CD14-positive monocyte (primary cell): ENCODE data around the gene FOLR3. TPM values are rescaled to one million over a fixed set of nuclear protein-coding genes. Genes with fewer than 3 reads are reported as not detected.
"Not testable (repeated sequence)": the region's sequence is repeated elsewhere in the genome, so short reads cannot be mapped to it uniquely, and the experiment has no call there.

Experiments
- DNase-seq, 3 donors: peaks; one replicate each; pipeline ENCODE4 v3.0.0-alpha.2; 2011 to 2022
- H2AFZ ChIP-seq: 2 replicates; pipeline ENCODE4 v1.6.0; 2012; ENCODE audit warnings: mild to moderate bottlenecking, low read depth, low read length, inconsistent platforms; ENCODE audit not compliant: insufficient read depth, poor library complexity, severe bottlenecking
- H3K27ac ChIP-seq, 2 donors: 1 replicate in 1 of 2; 2 replicates in 1 of 2; pipeline ENCODE4 v1.5.1; 2012 to 2013; ENCODE audit warnings: low read length in 2 of 2, control low read depth in 1 of 2, inconsistent platforms in 1 of 2, low read depth in 1 of 2, mild to moderate bottlenecking in 1 of 2
- H3K27me3 ChIP-seq, 2 donors: one replicate each; pipeline versions ENCODE4 v1.6.0 to v1.6.1; 2011 to 2013; ENCODE audit warnings: low read length in 2 of 2; ENCODE audit not compliant: control insufficient read depth in 2 of 2, insufficient read depth in 2 of 2
- H3K36me3 ChIP-seq, 2 donors: replicated peaks in 1 of 2; 1 replicate in 1 of 2; 2 replicates in 1 of 2; pipeline versions ENCODE4 v1.5.1 to v1.6.1; 2012 to 2013; ENCODE audit warnings: low read length in 2 of 2, control low read depth in 1 of 2, inconsistent platforms in 1 of 2, mild to moderate bottlenecking in 1 of 2; ENCODE audit not compliant: insufficient read depth in 2 of 2, control insufficient read depth in 1 of 2
- H3K4me1 ChIP-seq, 2 donors: 1 replicate in 1 of 2; 2 replicates in 1 of 2; pipeline versions ENCODE4 v1.5.1 to v1.6.1; 2012 to 2013; ENCODE audit warnings: low read length in 2 of 2, control low read depth in 1 of 2, inconsistent platforms in 1 of 2, mild to moderate bottlenecking in 1 of 2, moderate library complexity in 1 of 2; ENCODE audit not compliant: insufficient read depth in 2 of 2, control insufficient read depth in 1 of 2
- H3K4me2 ChIP-seq: replicated peaks from 2 replicates; pipeline ENCODE3; 2012; ENCODE audit warnings: low read length, moderate library complexity, mild to moderate bottlenecking; ENCODE audit not compliant: poor library complexity, severe bottlenecking; ENCODE audit errors: extremely low read depth
- H3K4me3 ChIP-seq, 3 experiments: fragments of 200-600 bp in 1 of 3; sonication (generic) in 1 of 3; replicated peaks in 1 of 3; 1 replicate in 2 of 3; 2 replicates in 1 of 3; pipeline ENCODE4 v1.5.1; 2011 to 2013; ENCODE audit warnings: low read length in 3 of 3, mild to moderate bottlenecking in 3 of 3, control low read depth in 2 of 3, low read depth in 2 of 3, inconsistent platforms in 1 of 3, moderate library complexity in 1 of 3
- H3K79me2 ChIP-seq: 2 replicates; pipeline ENCODE4 v1.6.0; 2012; ENCODE audit warnings: mild to moderate bottlenecking, control low read depth, inconsistent platforms, low read length, moderate library complexity; ENCODE audit not compliant: insufficient read depth
- H3K9ac ChIP-seq: 2 replicates; pipeline ENCODE4 v1.6.0; 2017; ENCODE audit warnings: low read length, mild to moderate bottlenecking; ENCODE audit not compliant: insufficient read depth, poor library complexity, severe bottlenecking
- H3K9me3 ChIP-seq, 2 donors: replicated peaks in 1 of 2; 1 replicate in 1 of 2; 2 replicates in 1 of 2; pipeline versions ENCODE4 v1.5.1 to v1.6.1; 2012 to 2013; ENCODE audit warnings: low read length in 2 of 2, control low read depth in 1 of 2; ENCODE audit not compliant: control insufficient read depth in 1 of 2, insufficient read depth in 1 of 2
- H4K20me1 ChIP-seq: 2 replicates; pipeline ENCODE4 v1.6.0; 2012; ENCODE audit warnings: mild to moderate bottlenecking, low read length, control low read depth, moderate library complexity; ENCODE audit not compliant: insufficient read depth
- H3K27ac Mint-ChIP-seq, 7 donors: one replicate each; pipeline ENCODE4 v1.8.0; 2020; ENCODE audit warnings: mild to moderate bottlenecking in 7 of 7, mixed read lengths in 7 of 7, moderate library complexity in 6 of 7, inconsistent platforms in 2 of 7
- H3K27me3 Mint-ChIP-seq, 3 donors: one replicate each; pipeline ENCODE4 v1.8.0; 2021 to 2022; ENCODE audit warnings: low read depth in 3 of 3, mild to moderate bottlenecking in 3 of 3, mixed read lengths in 3 of 3, moderate library complexity in 3 of 3, inconsistent platforms in 1 of 3
- H3K36me3 Mint-ChIP-seq, 2 donors: one replicate each; pipeline ENCODE4 v1.8.0; 2020; ENCODE audit warnings: mixed read lengths in 2 of 2, inconsistent platforms in 1 of 2, mild to moderate bottlenecking in 1 of 2
- H3K4me1 Mint-ChIP-seq: one replicate; pipeline ENCODE4 v1.8.0; 2020; ENCODE audit warnings: mild to moderate bottlenecking, mixed read lengths
- H3K4me3 Mint-ChIP-seq, 2 donors: one replicate each; pipeline ENCODE4 v1.8.0; 2020; ENCODE audit warnings: mild to moderate bottlenecking in 2 of 2, mixed read lengths in 2 of 2, moderate library complexity in 1 of 2
- H3K9me3 Mint-ChIP-seq, 7 donors: one replicate each; pipeline ENCODE4 v1.8.0; 2020 to 2022; ENCODE audit warnings: mixed read lengths in 7 of 7, mild to moderate bottlenecking in 6 of 7, moderate library complexity in 6 of 7, inconsistent platforms in 2 of 7
- WGBS: methylation state at CpG from one replicate; pipeline ENCODE4 v1.1.5; 2013; ENCODE audit warnings: missing lambda C conversion rate; ENCODE audit not compliant: insufficient coverage; 5-methylcytosine and 5-hydroxymethylcytosine counted together
- intact Hi-C, 2 donors: fragments of 100-400 bp; cut with micrococcal nuclease; formaldehyde crosslinking; loops; one replicate each; pipeline versions ENCODE4 v1.15.0 to v1.15.1; 2023
- polyA plus RNA-seq, 3 donors: library from polyadenylated mRNA; depleted of rRNA in 1 of 3; unstranded in 2 of 3; stranded (reverse) in 1 of 3; fragments of 300-500 nt in 2 of 3; fragments of >200 nt in 1 of 3; fragmentation: Illumina TruSeq in 2 of 3; gene quantifications; 1 replicate in 2 of 3; 2 replicates in 1 of 3; pipeline ENCODE4 v1.2.3, GENCODE V29; 2012 to 2021
- TF ChIP-seq, protein P1 (sequence below): fragments of 200-600 bp; IDR thresholded peaks from one replicate; pipeline ENCODE4 v1.8.0; 2022; ENCODE audit warnings: antibody characterized with exemption, mild to moderate bottlenecking

Gene FOLR3
- polyA plus RNA-seq, 3 donors, result 22.3 to 330 (median 74.0) TPM

DNA sequence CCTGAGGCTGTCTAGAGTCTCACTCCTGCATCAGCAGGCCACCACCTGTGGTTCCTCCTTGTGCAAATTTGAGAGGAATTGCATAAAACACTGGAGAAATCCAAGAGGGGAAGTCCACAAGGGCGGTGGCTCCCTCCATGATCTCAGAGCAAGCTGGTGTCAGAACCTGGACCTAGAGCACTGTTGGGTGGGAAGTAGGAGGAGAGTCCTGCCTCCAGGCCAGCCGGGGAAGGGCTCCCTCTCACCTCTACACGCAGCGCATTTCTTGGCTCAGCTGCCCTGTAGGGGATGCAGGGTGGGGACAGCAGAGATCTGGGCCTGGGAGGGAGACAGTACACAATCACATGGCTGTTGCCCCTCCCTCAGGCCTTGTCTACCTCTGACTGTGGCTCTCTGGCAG, 36.5 kb downstream of the FOLR3 start:
- not testable (repeated sequence) for H4K20me1 ChIP-seq, H2AFZ ChIP-seq, H3K79me2 ChIP-seq

DNA sequence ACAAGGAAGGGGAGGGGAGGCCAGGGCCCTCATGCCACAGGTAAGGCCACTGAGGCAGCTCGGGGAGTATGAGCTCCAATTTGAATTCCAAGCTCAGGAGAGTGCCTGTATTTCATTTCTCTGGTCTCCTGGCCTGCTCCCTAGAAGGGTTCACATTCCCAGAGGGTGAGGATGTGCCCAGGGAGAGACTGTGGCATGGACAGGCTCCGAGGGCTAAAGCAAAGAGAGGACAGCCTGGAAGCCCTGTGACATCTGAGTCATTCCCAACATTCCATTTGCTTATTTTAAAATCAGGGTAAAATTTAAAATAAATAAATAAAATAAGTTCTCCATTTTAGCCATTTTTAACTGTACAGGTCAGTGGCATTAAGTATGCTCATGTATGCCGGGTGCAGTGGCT, 37.8 kb downstream of the FOLR3 start:
- intact Hi-C loops, result no loop called here
- no peak overlapping the region for H3K4me3 ChIP-seq
- no peak overlapping the region for H3K27ac ChIP-seq
- Mint-ChIP-seq H3K9me3 (peaks cover 0 to 4% (median 0%) of the 10 kb centered on the region in 7 donors), H3K27me3 (peaks cover 2 to 8% (median 6%) of the 10 kb centered on the region in 3 donors), H3K27ac (no peak overlapping the region), H3K4me3 (no peak overlapping the region), H3K36me3 (no peaks in the 10 kb centered on the region), H3K4me1 (peaks cover 12% of the 10 kb centered on the region)
- H3K36me3 ChIP-seq, result no peaks in the 10 kb centered on the region
- no peak overlapping the region for H2AFZ ChIP-seq
- no peak overlapping the region for H3K4me2 ChIP-seq
- no peaks in the 10 kb centered on the region for H3K9me3 ChIP-seq
- TF ChIP-seq, protein P1, sequence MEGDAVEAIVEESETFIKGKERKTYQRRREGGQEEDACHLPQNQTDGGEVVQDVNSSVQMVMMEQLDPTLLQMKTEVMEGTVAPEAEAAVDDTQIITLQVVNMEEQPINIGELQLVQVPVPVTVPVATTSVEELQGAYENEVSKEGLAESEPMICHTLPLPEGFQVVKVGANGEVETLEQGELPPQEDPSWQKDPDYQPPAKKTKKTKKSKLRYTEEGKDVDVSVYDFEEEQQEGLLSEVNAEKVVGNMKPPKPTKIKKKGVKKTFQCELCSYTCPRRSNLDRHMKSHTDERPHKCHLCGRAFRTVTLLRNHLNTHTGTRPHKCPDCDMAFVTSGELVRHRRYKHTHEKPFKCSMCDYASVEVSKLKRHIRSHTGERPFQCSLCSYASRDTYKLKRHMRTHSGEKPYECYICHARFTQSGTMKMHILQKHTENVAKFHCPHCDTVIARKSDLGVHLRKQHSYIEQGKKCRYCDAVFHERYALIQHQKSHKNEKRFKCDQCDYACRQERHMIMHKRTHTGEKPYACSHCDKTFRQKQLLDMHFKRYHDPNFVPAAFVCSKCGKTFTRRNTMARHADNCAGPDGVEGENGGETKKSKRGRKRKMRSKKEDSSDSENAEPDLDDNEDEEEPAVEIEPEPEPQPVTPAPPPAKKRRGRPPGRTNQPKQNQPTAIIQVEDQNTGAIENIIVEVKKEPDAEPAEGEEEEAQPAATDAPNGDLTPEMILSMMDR, result no peak
- H3K79me2 ChIP-seq, result no peaks in the 10 kb centered on the region
- H3K27me3 ChIP-seq, result no peaks in the 10 kb centered on the region
- H4K20me1 ChIP-seq, result no peaks in the 10 kb centered on the region
- no peak overlapping the region for H3K9ac ChIP-seq
- DNase-seq, result no peak
- H3K4me1 ChIP-seq, result peaks cover 5 to 10% of the 10 kb centered on the region in 2 donors
- WGBS, result no CpG with 5 or more reads among the region's 3 CpGs

More for the DNA sequence above, 36.5 kb downstream of the FOLR3 start:
- H3K9me3 ChIP-seq, H3K27ac ChIP-seq, H3K4me3 ChIP-seq, H3K27me3 Mint-ChIP-seq, H3K4me2 ChIP-seq, H3K9ac ChIP-seq, intact Hi-C loops, H3K36me3 Mint-ChIP-seq, H3K9me3 Mint-ChIP-seq, H3K36me3 ChIP-seq, H3K4me3 Mint-ChIP-seq, H3K27me3 ChIP-seq: not testable (repeated sequence)
- H3K4me1 ChIP-seq, result peaks cover 5 to 10% of the 10 kb centered on the region in 2 donors
- WGBS, result 60% methylated on average over 1 of the region's 4 CpGs
- Mint-ChIP-seq H3K27ac (peak overlapping the region in 1 of 7 donors; percentile 4), H3K4me1 (peaks cover 12% of the 10 kb centered on the region)
- peak in 2 of 3 donors; percentile 17 to 25 for DNase-seq
